Neural crest cell (in vitro differentiated cells): ENCODE data around the gene DNA2. TPM values are rescaled to one million over a fixed set of nuclear protein-coding genes. Genes with fewer than 3 reads are reported as not detected.

Experiments
- DNase-seq: peaks from one replicate; pipeline ENCODE4 v3.0.0; 2021; ENCODE audit warnings: low read depth, mixed read lengths, low spot score
- H3K27ac Mint-ChIP-seq: one replicate; pipeline ENCODE4 v1.8.0; 2021; ENCODE audit warnings: mild to moderate bottlenecking, mixed read lengths; ENCODE audit not compliant: unreplicated experiment
- H3K27me3 Mint-ChIP-seq: 2 replicates; pipeline ENCODE4 v1.8.0; 2021; ENCODE audit warnings: low read depth, mild to moderate bottlenecking, mixed read lengths
- H3K36me3 Mint-ChIP-seq: 2 replicates; pipeline ENCODE4 v1.8.0; 2021; ENCODE audit warnings: low read depth, mild to moderate bottlenecking, mixed read lengths
- H3K4me1 Mint-ChIP-seq: 2 replicates; pipeline ENCODE4 v1.8.0; 2021; ENCODE audit warnings: mixed read lengths
- H3K4me3 Mint-ChIP-seq: one replicate; pipeline ENCODE4 v1.8.0; 2021; ENCODE audit warnings: mild to moderate bottlenecking, mixed read lengths
- H3K9me3 Mint-ChIP-seq: 2 replicates; pipeline ENCODE4 v1.8.0; 2021; ENCODE audit warnings: mixed read lengths
- total RNA-seq: library from RNA; stranded (reverse); gene quantifications from 2 replicates; pipeline ENCODE4 v1.2.1, GENCODE V29; 2021
- TF ChIP-seq, protein P1 (sequence below): fragments of 200-600 bp; sonication (generic); conservative IDR thresholded peaks from 2 replicates; pipeline ENCODE4 v1.5.0; 2021; ENCODE audit warnings: antibody characterized with exemption, mild to moderate bottlenecking

Gene DNA2
- total RNA-seq, 1 donor from 2014 or later, result 44.6 TPM

DNA sequence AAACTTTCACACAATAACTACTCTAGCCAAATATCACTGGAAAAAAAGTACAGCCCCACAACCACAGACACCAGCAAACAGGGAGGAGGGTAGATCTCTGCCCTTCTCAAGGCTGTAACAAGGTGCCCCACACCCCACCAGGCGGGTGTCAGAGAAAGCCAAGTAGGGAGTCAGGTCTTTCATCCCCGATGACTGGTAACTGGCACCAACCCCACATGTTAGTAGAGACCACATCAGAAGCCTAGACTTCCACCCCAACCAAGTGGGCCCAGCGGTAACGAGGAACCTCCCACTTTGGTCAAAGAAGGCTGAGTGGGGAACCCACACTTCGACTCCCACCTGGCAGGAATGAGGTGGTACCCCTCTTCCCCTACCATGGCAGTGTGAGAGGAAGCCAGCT, 48.3 kb downstream of the DNA2 start:
- DNase-seq, result no peak
- Mint-ChIP-seq H3K4me1 (no peaks in the 10 kb centered on the region), H3K4me3 (no peak overlapping the region), H3K27me3 (no peaks in the 10 kb centered on the region), H3K9me3 (no peaks in the 10 kb centered on the region), H3K36me3 (peaks cover 13% of the 10 kb centered on the region), H3K27ac (peak overlapping the region; percentile 52)
- TF ChIP-seq, protein P1, sequence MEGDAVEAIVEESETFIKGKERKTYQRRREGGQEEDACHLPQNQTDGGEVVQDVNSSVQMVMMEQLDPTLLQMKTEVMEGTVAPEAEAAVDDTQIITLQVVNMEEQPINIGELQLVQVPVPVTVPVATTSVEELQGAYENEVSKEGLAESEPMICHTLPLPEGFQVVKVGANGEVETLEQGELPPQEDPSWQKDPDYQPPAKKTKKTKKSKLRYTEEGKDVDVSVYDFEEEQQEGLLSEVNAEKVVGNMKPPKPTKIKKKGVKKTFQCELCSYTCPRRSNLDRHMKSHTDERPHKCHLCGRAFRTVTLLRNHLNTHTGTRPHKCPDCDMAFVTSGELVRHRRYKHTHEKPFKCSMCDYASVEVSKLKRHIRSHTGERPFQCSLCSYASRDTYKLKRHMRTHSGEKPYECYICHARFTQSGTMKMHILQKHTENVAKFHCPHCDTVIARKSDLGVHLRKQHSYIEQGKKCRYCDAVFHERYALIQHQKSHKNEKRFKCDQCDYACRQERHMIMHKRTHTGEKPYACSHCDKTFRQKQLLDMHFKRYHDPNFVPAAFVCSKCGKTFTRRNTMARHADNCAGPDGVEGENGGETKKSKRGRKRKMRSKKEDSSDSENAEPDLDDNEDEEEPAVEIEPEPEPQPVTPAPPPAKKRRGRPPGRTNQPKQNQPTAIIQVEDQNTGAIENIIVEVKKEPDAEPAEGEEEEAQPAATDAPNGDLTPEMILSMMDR, result no peak

DNA sequence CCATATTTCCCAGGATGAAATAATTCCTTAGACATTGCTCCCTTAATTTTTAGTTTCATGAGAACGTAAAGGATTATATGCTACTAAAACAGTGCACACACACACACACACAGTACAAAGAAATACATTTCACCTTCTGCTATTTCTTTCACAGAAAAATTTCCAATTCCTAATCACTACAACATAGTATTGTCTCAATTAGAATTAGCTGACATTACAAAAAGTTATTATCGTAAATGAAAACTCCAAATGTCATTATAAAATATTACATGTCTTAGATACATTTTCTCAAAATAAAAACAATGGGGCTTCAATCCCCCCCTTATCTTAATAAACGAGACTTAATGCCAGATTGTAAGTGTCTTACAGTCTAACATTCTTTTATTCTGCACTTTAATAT, 52.4 kb downstream of the DNA2 start:
- H3K9me3 Mint-ChIP-seq, result no peaks in the 10 kb centered on the region

DNA sequence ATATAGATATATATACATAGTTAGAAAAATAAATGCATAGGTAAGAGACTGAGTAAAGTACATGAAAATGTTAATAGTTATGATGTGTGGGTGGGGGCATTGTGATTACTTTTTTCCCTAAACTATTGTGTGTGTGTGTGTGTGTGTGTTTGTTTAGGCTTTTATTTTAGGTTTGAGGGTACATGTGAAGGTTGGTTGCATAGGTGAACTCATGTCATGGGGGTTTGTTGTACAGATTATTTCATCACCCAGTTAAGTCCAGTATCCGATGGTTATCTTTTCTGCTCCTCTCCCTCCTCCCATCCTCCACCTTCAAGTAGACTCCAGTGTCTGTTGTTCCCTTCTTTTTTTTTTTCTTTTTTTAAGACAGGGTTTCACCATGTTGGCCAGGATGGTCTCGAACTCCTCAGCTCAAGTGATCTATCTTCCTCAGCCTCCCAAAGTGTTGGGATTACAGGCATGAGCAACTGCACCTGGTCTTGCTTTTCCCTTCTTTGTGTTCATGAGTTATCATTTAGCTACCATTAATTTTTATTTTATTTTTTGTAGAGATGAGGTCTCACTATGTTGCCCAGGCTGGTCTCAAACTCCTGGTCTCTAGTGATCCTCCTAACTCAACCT, 62.8 kb downstream of the DNA2 start:
- peaks cover 9% of the 10 kb centered on the region for H3K36me3 Mint-ChIP-seq
- no peaks in the 10 kb centered on the region for H3K27me3 Mint-ChIP-seq
- TF ChIP-seq, protein P1, result no peak
- DNase-seq, result no peak
- H3K9me3 Mint-ChIP-seq, result no peaks in the 10 kb centered on the region
- H3K27ac Mint-ChIP-seq, result no peak overlapping the region
- H3K4me1 Mint-ChIP-seq, result peaks cover 24% of the 10 kb centered on the region
- H3K4me3 Mint-ChIP-seq, result peak overlapping the region; percentile 71

More for the DNA sequence above, 52.4 kb downstream of the DNA2 start:
- peaks cover 14% of the 10 kb centered on the region for H3K36me3 Mint-ChIP-seq
- no peak overlapping the region for H3K27ac Mint-ChIP-seq
- no peak for DNase-seq
- no peak overlapping the region for H3K4me3 Mint-ChIP-seq
- TF ChIP-seq, protein P1, result no peak
- H3K27me3 Mint-ChIP-seq, result no peaks in the 10 kb centered on the region
- H3K4me1 Mint-ChIP-seq, result no peaks in the 10 kb centered on the region

DNA sequence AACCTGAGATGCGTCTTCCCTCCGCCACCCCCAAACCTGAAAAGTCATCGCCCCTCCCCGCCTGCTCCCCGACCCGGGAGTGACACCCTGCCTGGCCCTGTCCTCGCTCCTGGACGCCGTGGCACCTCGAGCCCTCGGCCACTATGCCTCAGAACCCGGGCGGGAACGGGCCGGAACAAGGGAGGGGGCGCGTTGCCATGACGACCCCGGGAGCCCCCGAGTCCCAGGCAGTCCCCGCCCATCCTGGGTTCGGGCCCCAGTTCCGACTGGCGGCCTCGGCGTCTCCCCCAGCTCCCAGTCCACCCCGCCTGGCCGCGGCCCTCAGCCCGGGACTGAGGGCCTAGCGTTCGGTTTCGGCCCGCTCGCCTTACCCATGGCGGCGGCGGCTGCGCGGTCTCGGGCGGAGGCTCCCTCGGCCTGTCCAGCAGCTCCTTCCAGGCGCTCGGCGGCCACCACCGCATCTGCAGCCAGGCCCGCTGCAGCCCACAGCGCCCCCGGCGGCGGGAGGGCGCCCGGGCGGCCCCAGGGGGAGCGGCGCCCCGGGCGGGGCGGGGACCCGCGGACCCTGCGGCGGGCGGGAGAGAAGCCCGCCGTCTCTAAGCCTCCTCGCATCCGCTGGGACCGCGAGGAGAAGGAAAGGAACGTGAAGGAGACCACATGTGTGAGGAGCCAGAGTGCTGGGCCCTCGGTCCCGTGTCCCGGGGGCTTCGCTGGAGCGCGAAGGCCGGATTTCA, 64.8 kb downstream of the DNA2 start, which contains the start of gene RUFY2:
RUFY2 (minus strand) TSS at position 463 of the 734 bp plus-strand sequence; CDS start at position 375, 88 bp downstream.
- H3K27ac Mint-ChIP-seq, result peak within 1 kb of the TSS; percentile 100
- TF ChIP-seq, protein P1, result peak; percentile 86
- peaks cover 24% of the 10 kb centered on the region for H3K4me1 Mint-ChIP-seq
- no peaks in the 10 kb centered on the region for H3K27me3 Mint-ChIP-seq
- H3K36me3 Mint-ChIP-seq, result no peaks in the 10 kb centered on the region
- H3K4me3 Mint-ChIP-seq, result peak within 1 kb of the TSS; percentile 93
- DNase-seq, result peak; percentile 81
- no peaks in the 10 kb centered on the region for H3K9me3 Mint-ChIP-seq

DNA sequence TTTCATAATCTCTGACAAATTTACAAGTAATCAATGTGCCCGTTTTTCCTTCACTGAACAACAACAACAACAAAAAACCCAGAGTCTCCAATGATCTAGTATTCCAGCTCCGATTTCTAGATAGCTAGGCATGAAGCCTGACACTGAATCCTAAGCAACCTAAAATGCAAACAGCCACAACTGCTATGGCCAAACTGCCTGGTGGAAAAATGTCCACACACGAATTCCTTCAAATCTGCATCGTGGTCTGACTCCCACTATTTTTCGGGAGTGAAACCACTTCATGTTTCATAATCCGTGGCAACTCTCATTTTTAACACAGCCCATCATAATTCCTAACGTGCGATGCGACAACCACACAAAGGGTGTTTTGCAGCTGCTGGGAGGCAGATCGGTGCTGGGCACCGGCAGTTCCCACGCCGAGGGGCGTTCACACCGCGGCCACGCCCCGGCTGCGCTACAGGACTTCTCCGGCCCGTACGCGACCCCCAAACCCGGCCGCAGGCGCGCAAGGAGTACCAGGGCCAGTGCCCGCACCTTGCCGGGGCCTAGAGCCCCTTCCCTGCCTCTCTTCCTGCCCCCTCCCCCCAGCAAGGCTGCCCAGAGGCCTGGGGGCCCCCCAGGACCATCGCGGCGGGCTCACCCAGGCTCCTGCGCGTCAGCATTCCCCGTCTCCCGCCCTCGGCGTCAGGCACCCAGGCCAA, 65.5 kb downstream of the DNA2 start:
- peak; percentile 65 for DNase-seq
- TF ChIP-seq, protein P1, result no peak
- H3K4me3 Mint-ChIP-seq, result peak overlapping the region; percentile 92
- H3K4me1 Mint-ChIP-seq, result peaks cover 24% of the 10 kb centered on the region
- H3K9me3 Mint-ChIP-seq, result no peaks in the 10 kb centered on the region
- H3K36me3 Mint-ChIP-seq, result no peaks in the 10 kb centered on the region
- H3K27ac Mint-ChIP-seq, result peak overlapping the region; percentile 93
- H3K27me3 Mint-ChIP-seq, result no peaks in the 10 kb centered on the region
